Adipocyte (in vitro differentiated cells): ENCODE data around the gene SMARCC1.
"Not testable (repeated sequence)": the region's sequence is repeated elsewhere in the genome, so short reads cannot be mapped to it uniquely, and the experiment has no call there.

Experiments used
- DNase-seq: peaks from one replicate; pipeline ENCODE4 v3.0.0-alpha.2; 2015; ENCODE audit warnings: low read depth
- H3K27me3 ChIP-seq: replicated peaks from 2 replicates; pipeline ENCODE4 v1.7.0; 2013; ENCODE audit warnings: mild to moderate bottlenecking, low read length, moderate library complexity; ENCODE audit not compliant: control insufficient read depth, insufficient read depth
- H3K36me3 ChIP-seq: 2 replicates; pipeline ENCODE4 v1.7.0; 2013; ENCODE audit warnings: low read length, mild to moderate bottlenecking, moderate library complexity; ENCODE audit not compliant: control insufficient read depth, insufficient read depth, severe bottlenecking
- H3K4me1 ChIP-seq: 2 replicates; pipeline ENCODE4 v1.7.0; 2013; ENCODE audit warnings: mild to moderate bottlenecking, low read length, moderate library complexity; ENCODE audit not compliant: control insufficient read depth, insufficient read depth
- H3K4me3 ChIP-seq: 2 replicates; pipeline ENCODE4 v1.7.0; 2013; ENCODE audit warnings: mild to moderate bottlenecking, low read length, moderate library complexity
- H3K9ac ChIP-seq: 2 replicates; pipeline ENCODE4 v1.7.0; 2013; ENCODE audit warnings: mild to moderate bottlenecking, low read length, moderate library complexity
- H3K9me3 ChIP-seq: 2 replicates; pipeline ENCODE4 v1.7.0; 2013; ENCODE audit warnings: mild to moderate bottlenecking, low read length, moderate library complexity; ENCODE audit not compliant: control insufficient read depth

The SMARCC1 gene

DNA sequence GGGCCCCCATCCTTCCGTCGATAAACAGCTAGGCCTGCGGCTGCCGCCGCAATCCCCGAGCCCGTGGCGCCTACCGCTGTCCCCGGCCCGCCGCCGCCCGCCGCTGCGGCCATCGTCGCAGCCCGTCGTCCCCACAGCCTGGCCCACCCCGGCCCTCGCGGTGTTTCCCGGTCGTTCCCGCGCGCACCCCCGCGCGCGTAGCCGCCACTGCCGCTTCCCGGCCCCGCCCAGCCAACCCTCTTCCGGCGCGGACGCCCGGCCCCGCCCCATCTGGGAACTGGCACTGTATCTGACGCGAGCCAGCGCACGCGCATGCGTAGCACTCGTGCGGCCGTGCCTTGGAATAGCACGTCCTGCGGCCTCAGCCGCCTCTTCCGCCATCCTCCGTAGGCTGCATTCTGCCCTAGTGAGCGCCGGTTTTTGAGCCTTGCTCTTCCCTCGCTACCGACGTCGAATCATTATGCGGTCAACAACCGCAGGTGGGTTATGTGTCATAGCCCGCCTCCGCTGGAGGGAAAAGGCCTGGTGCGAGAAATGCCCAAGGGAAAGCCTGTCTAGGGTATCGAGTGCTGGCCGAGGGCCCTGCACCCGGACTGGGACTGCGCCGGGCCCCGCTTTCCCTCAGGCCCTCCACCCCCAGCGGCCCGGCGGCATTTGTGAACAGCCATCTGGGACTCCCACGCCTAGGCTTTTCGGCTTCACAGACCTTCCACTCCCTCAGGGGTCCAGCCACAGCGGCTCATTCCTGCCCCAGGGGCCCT lies at the start of gene SMARCC1:
TSS of gene SMARCC1 (minus strand) at position 209 of the 761 bp plus-strand sequence. CDS start at position 113, 96 bp downstream.
- Histone ChIP-seq H3K4me3 (peak within 1 kb of the TSS; percentile 95), H3K4me1 (peaks cover 17% of the 10 kb centered on the region), H3K9ac (peak within 1 kb of the TSS; percentile 99), H3K27me3 (no peaks in the 10 kb centered on the region), H3K36me3 (no peaks in the 10 kb centered on the region), H3K9me3 (no peaks in the 10 kb centered on the region)
- peak; percentile 99 for DNase-seq

- peaks cover 63% of the 10 kb centered on the region for H3K36me3 ChIP-seq
- not testable (repeated sequence) for H3K9me3 ChIP-seq, DNase-seq, H3K27me3 ChIP-seq, H3K9ac ChIP-seq, H3K4me3 ChIP-seq
- peaks cover 20% of the 10 kb centered on the region for H3K4me1 ChIP-seq
These were observed 47.8 kb upstream of the SMARCC1 start for GRCh38 chr3:47829482-47829881.

GRCh38 chr3:47825590-47825989 lies 43.9 kb upstream of the SMARCC1 start:
- peaks cover 24% of the 10 kb centered on the region for H3K4me1 ChIP-seq
- H3K4me3 ChIP-seq = peak overlapping the region; percentile 100
- H3K9me3 ChIP-seq = no peaks in the 10 kb centered on the region
- peaks cover 28% of the 10 kb centered on the region for H3K36me3 ChIP-seq
- DNase-seq = peak; percentile 14
- peak overlapping the region; percentile 97 for H3K9ac ChIP-seq
- H3K27me3 ChIP-seq = no peaks in the 10 kb centered on the region

- H3K9ac ChIP-seq = peak overlapping the region; percentile 97
- H3K4me1 ChIP-seq = peaks cover 24% of the 10 kb centered on the region
- no peaks in the 10 kb centered on the region for H3K27me3 ChIP-seq
- peak overlapping the region; percentile 100 for H3K4me3 ChIP-seq
- peaks cover 26% of the 10 kb centered on the region for H3K36me3 ChIP-seq
- peak; percentile 94 for DNase-seq
- no peaks in the 10 kb centered on the region for H3K9me3 ChIP-seq
These were observed 43.1 kb upstream of the SMARCC1 start for GRCh38 chr3:47824541-47825473.

- Histone ChIP-seq H3K36me3 (peaks cover 32% of the 10 kb centered on the region), H3K4me1 (no peaks in the 10 kb centered on the region), H3K27me3 (no peaks in the 10 kb centered on the region), H3K9me3 (no peaks in the 10 kb centered on the region), H3K9ac (no peak overlapping the region), H3K4me3 (no peak overlapping the region)
- no peak for DNase-seq
These were observed 35.9 kb upstream of the SMARCC1 start for GRCh38 chr3:47817609-47818008.

DNA sequence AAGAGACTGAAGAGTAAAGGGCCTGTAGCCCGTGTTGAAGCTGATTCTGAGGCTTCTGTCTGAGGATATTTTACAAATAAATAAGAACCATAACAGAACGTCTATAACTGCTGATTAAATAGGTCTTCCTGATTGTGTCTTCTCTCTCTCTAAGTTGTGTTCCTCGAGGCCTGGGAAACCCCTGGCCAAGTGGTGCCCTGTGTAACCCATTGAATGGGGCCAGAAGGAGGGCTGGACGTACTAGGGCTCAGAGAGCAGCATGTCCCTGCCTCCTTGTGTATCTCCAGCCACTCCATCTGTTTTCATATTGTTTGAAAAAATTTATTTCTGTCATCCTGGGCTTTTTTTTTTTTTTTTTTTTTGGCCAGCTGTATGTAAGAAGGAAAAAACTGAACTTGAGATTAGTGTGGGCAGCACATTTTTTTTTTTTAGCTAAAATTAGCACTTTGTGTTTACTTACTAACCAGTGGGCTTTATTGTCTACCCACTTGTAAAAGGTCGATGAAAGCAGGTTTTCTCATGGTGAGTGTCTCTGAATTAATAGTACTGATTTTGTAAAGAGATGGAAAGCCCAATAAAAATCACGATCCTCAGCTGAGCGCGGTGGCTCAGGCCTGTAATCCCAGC lies 32.0 kb upstream of the SMARCC1 start:
- no peaks in the 10 kb centered on the region for H3K4me1 ChIP-seq

DNA sequence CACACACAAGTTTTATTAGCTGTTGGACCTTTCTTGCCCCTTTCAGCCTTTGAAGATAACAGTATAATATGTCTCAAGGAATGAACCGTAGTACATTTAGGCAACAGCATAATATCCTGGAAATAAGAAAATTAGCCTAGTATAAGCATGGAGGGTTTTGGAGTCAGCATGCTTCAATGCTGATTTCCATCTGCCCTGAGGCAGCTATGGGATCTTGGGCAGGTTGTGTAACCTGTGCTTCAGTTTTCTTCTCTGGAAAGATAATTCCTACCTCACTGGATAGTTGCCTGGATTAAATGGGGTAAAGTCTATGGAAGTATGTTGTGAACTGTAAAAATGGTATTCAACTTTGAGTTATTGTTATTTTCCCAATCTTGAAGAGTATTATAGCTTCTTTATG lies 22.9 kb upstream of the SMARCC1 start:
- Histone ChIP-seq H3K4me1 (peaks cover 21% of the 10 kb centered on the region), H3K36me3 (peaks cover 12% of the 10 kb centered on the region), H3K9ac (no peak overlapping the region), H3K9me3 (no peaks in the 10 kb centered on the region), H3K4me3 (peak overlapping the region; percentile 89), H3K27me3 (no peaks in the 10 kb centered on the region)
- DNase-seq = no peak

More for the DNA sequence above, 32.0 kb upstream of the SMARCC1 start:
- no peak overlapping the region for H3K9ac ChIP-seq
- no peak for DNase-seq
- H3K4me3 ChIP-seq = no peak overlapping the region
- H3K9me3 ChIP-seq = no peaks in the 10 kb centered on the region
- no peaks in the 10 kb centered on the region for H3K27me3 ChIP-seq
- H3K36me3 ChIP-seq = peaks cover 42% of the 10 kb centered on the region

- no peak for DNase-seq
- H3K9me3 ChIP-seq = no peaks in the 10 kb centered on the region
- H3K4me1 ChIP-seq = peaks cover 21% of the 10 kb centered on the region
- no peaks in the 10 kb centered on the region for H3K27me3 ChIP-seq
- peaks cover 10% of the 10 kb centered on the region for H3K36me3 ChIP-seq
- H3K9ac ChIP-seq = peak overlapping the region; percentile 93
- peak overlapping the region; percentile 89 for H3K4me3 ChIP-seq
These were observed 21.9 kb upstream of the SMARCC1 start for GRCh38 chr3:47803480-47804025.

DNA sequence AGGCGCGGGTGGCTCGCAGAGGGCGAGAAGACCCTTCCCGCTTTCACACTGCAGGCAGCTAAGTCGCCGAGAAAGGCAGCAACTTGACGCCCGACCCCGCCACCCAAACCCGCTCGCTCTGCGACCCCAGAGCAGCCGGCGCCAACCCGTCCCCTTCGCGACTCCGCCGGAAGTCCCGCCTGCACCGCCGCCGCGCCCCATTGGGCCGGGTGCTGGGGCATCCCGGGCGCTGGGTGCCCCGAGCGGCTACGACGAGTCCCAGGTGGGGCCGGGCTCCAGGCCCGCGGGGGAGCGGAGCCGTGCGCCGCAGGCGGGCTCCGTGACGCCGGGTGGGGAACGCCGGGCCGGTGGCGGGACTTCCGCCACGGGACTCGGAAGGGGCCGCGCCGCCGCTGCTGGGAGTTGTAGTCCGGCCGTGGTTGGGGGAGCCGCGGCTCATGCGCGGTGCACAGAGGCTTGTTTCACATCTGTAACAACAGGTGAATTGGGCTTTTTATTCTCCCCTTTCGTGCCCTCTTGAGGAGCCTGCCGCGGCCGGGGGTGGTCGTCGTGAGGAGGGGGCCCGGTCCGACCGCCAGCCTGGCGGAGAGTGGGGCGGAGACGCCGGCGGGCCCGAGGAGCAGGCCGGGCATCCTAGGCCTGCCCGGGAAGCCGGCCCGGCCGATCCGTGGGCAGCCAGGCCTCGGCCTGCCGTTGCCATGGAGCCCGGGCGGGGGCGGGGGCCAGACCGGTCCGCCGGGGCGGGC lies 21.2 kb upstream of the SMARCC1 start, which contains the start of gene DHX30:
TSS of gene DHX30 (plus strand) at position 405 of the 746 bp plus-strand sequence. CDS start 7,546 bp downstream, outside the sequence.
- Histone ChIP-seq H3K4me1 (peaks cover 21% of the 10 kb centered on the region), H3K9me3 (no peaks in the 10 kb centered on the region), H3K4me3 (peak within 1 kb of the TSS; percentile 89), H3K27me3 (no peaks in the 10 kb centered on the region), H3K9ac (peak within 1 kb of the TSS; percentile 93), H3K36me3 (peaks cover 7% of the 10 kb centered on the region)
- peak; percentile 95 for DNase-seq

GRCh38 chr3:47799733-47800132 lies 18.0 kb upstream of the SMARCC1 start:
- no peaks in the 10 kb centered on the region for H3K36me3 ChIP-seq
- DNase-seq = no peak
- H3K27me3 ChIP-seq = no peaks in the 10 kb centered on the region
- H3K9me3 ChIP-seq = no peaks in the 10 kb centered on the region
- H3K4me3 ChIP-seq = no peak overlapping the region
- H3K4me1 ChIP-seq = peaks cover 21% of the 10 kb centered on the region
- no peak overlapping the region for H3K9ac ChIP-seq
